Liver (tissue), 9 donors: Measurements from ENCODE around the gene CYB5RL. TPM values are rescaled to one million over a fixed set of nuclear protein-coding genes. Genes with fewer than 3 reads are reported as not detected.

Experiments used
- DNase-seq: peaks from one replicate; pipeline ENCODE4 v3.0.0-alpha.2; 2017; ENCODE audit warnings: low spot score
- H3K27ac ChIP-seq, 2 donors: one replicate each; pipeline ENCODE4 v1.7.0; 2013; ENCODE audit warnings: inconsistent platforms in 2 of 2, low read length in 2 of 2, control low read depth in 1 of 2, low read depth in 1 of 2, mild to moderate bottlenecking in 1 of 2
- H3K27me3 ChIP-seq, 4 donors: one replicate each; pipeline versions ENCODE4 v1.6.1 to v1.7.0; 2013; ENCODE audit warnings: low read length in 3 of 4, inconsistent platforms in 1 of 4, mild to moderate bottlenecking in 1 of 4, moderate library complexity in 1 of 4; ENCODE audit not compliant: control insufficient read depth in 4 of 4, insufficient read depth in 4 of 4
- H3K36me3 ChIP-seq, 4 donors: one replicate each; pipeline versions ENCODE4 v1.6.1 to v1.7.0; 2013; ENCODE audit warnings: low read length in 3 of 4, mild to moderate bottlenecking in 3 of 4, low read depth in 1 of 4, moderate library complexity in 1 of 4; ENCODE audit not compliant: control insufficient read depth in 4 of 4, insufficient read depth in 3 of 4
- H3K4me1 ChIP-seq, 4 donors: one replicate each; pipeline versions ENCODE4 v1.6.1 to v1.7.0; 2013; ENCODE audit warnings: low read length in 3 of 4, mild to moderate bottlenecking in 3 of 4, moderate library complexity in 1 of 4; ENCODE audit not compliant: control insufficient read depth in 4 of 4, insufficient read depth in 4 of 4
- H3K4me3 ChIP-seq, 3 donors: one replicate each; pipeline versions ENCODE4 v1.6.1 to v1.7.0; 2013; ENCODE audit warnings: low read length in 3 of 3, control low read depth in 1 of 3, low read depth in 1 of 3, mild to moderate bottlenecking in 1 of 3
- H3K9ac ChIP-seq, 2 donors: one replicate each; pipeline ENCODE4 v1.7.0; 2013; ENCODE audit warnings: low read length in 2 of 2, mild to moderate bottlenecking in 2 of 2, moderate library complexity in 2 of 2, control low read depth in 1 of 2, low read depth in 1 of 2
- H3K9me3 ChIP-seq, 4 donors: one replicate each; pipeline versions ENCODE4 v1.6.1 to v1.7.0; 2013; ENCODE audit warnings: low read length in 3 of 4; ENCODE audit not compliant: control insufficient read depth in 4 of 4
- EGR1 ChIP-seq, 2 donors: IDR thresholded peaks; 2 replicates each; pipeline ENCODE4 v1.6.1; 2016 to 2018; ENCODE audit warnings: antibody characterized with exemption in 2 of 2, low read depth in 2 of 2
- FOXA1 ChIP-seq: IDR thresholded peaks from 2 replicates; pipeline ENCODE4 v1.6.1; 2016; ENCODE audit warnings: antibody characterized with exemption
- FOXA2 ChIP-seq: IDR thresholded peaks from 2 replicates; pipeline ENCODE4 v1.6.1; 2016; ENCODE audit warnings: antibody characterized with exemption
- GABPA ChIP-seq, 2 donors: IDR thresholded peaks in 1 of 2; conservative IDR thresholded peaks in 1 of 2; 2 replicates each; pipeline ENCODE4 v1.6.1; 2016; ENCODE audit warnings: antibody characterized with exemption in 2 of 2, mild to moderate bottlenecking in 1 of 2, moderate library complexity in 1 of 2
- HNF4A ChIP-seq, 2 donors: conservative IDR thresholded peaks; 2 replicates each; pipeline ENCODE4 v1.6.1; 2016; ENCODE audit warnings: antibody characterized with exemption in 2 of 2, mild to moderate bottlenecking in 2 of 2
- HNF4G ChIP-seq: IDR thresholded peaks from 2 replicates; pipeline ENCODE4 v1.6.1; 2016; ENCODE audit warnings: antibody characterized with exemption
- JUND ChIP-seq, 2 donors: IDR thresholded peaks; 2 replicates each; pipeline ENCODE4 v1.6.1; 2016; ENCODE audit warnings: antibody characterized with exemption in 2 of 2
- MAX ChIP-seq: IDR thresholded peaks from 2 replicates; pipeline ENCODE4 v1.6.1; 2016; ENCODE audit warnings: antibody characterized with exemption
- NR2F2 ChIP-seq: IDR thresholded peaks from 2 replicates; pipeline ENCODE4 v1.6.1; 2016; ENCODE audit warnings: antibody characterized with exemption
- RAD21 ChIP-seq, 2 donors: IDR thresholded peaks; 2 replicates each; pipeline ENCODE4 v1.6.1; 2016; ENCODE audit warnings: antibody characterized with exemption in 2 of 2, mild to moderate bottlenecking in 2 of 2
- RXRA ChIP-seq, 2 donors: IDR thresholded peaks; 2 replicates each; pipeline ENCODE4 v1.6.1; 2017 to 2018; ENCODE audit warnings: antibody characterized with exemption in 2 of 2, mild to moderate bottlenecking in 1 of 2
- SP1 ChIP-seq: IDR thresholded peaks from 2 replicates; pipeline ENCODE4 v1.6.1; 2018; ENCODE audit warnings: antibody characterized with exemption, mild to moderate bottlenecking
- TAF1 ChIP-seq: conservative IDR thresholded peaks from 2 replicates; pipeline ENCODE4 v1.6.1; 2016; ENCODE audit warnings: antibody characterized with exemption, mild to moderate bottlenecking
- YY1 ChIP-seq: IDR thresholded peaks from 2 replicates; pipeline ENCODE4 v1.6.1; 2016; ENCODE audit warnings: antibody characterized with exemption, mild to moderate bottlenecking
- WGBS: extraction: QIAGEN DNeasy Blood & Tissue Kit; methylation state at CpG from one replicate; pipeline ENCODE4 v1.1.7; 2013; 5-methylcytosine and 5-hydroxymethylcytosine counted together
- polyA plus RNA-seq, 2 donors: library from polyadenylated mRNA; stranded (reverse) in 1 of 2; unstranded in 1 of 2; fragments of 200-250 nt in 1 of 2; fragments of >200 nt in 1 of 2; fragmentation: Nextera tagmentation in 1 of 2; extraction: Ambion mirVana in 1 of 2; gene quantifications; one replicate each; pipeline versions ENCODE4 v1.2.1 to v1.2.3, GENCODE V29; 2013 to 2015
- total RNA-seq, 2 donors: library from RNA; depleted of rRNA; stranded (reverse); fragments of >200 nt; gene quantifications; one replicate each; pipeline ENCODE4 v1.2.3, GENCODE V29; 2014
- TF ChIP-seq, protein P1 (sequence below): IDR thresholded peaks from 2 replicates; pipeline ENCODE4 v1.6.1; 2016; ENCODE audit warnings: antibody characterized with exemption, mild to moderate bottlenecking
- TF ChIP-seq, protein P2 (sequence below): IDR thresholded peaks from 2 replicates; pipeline ENCODE4 v1.6.1; 2016; ENCODE audit warnings: antibody characterized with exemption
- TF ChIP-seq, protein P3 (sequence below): fragments of 150-350 bp; IDR thresholded peaks from 2 replicates; pipeline ENCODE4 v1.5.1; 2017; ENCODE audit warnings: improper control_type of control experiment, low read depth, low read length; ENCODE audit not compliant: missing input control
- TF ChIP-seq, protein P4 (sequence below): IDR thresholded peaks from 2 replicates; pipeline ENCODE4 v1.6.1; 2016; ENCODE audit warnings: antibody characterized with exemption
- donor health status: healthy.
- donor health status: healthy.
- donor health status: healthy.
- donor health status: healthy.
- donor health status: healthy.

Gene CYB5RL
- total and polyA plus RNA-seq, 4 donors: 1.5 to 4.5 (median 2.5) TPM

DNA sequence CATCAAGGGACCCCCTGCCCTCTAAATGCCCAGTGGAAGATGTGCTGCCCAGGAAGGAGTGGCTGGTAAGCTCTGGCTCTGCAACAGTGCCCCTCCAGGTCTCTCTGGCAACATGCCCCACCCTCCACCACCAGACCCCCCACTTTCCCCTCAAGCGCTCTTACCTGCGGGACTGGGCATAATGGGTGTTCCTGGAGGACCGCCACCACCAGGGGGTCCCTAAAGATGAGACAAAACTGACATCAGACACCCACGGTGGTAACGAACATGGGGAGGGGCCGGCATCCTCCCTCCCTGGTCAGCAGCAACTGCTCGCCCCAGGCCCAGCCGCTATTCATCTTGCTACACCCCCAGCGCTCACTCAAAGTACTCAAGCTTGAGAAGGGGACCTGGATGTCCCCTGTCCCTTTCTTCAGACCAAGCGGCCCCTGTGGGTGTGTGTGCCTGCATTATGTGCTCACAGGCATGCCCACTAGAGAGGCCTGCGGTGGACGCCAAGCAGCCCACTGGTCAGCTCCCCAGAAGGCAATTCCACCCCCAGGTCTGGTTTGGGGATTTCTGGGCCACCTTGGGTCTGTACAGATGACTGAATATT, 41.0 kb upstream of the CYB5RL start:
- Histone ChIP-seq H3K36me3 (peaks cover 9 to 45% (median 20%) of the 10 kb centered on the region in 4 donors), H3K4me1 (no peaks in the 10 kb centered on the region), H3K27me3 (no peaks in the 10 kb centered on the region), H3K9ac (no peak overlapping the region), H3K4me3 (no peak overlapping the region), H3K9me3 (no peaks in the 10 kb centered on the region), H3K27ac (no peak overlapping the region)
- TF ChIP-seq HNF4G (no peak), HNF4A (conservative IDR thresholded peaks at IDR 0.05) (no peak), MAX (no peak), YY1 (no peak), GABPA (IDR thresholded peaks at IDR 0.05 in 1 of 2, conservative IDR thresholded peaks at IDR 0.05 in 1 of 2) (no peak), EGR1 (IDR thresholded peaks at IDR 0.05; ENCODE audit: low read depth in 2 of 2) (no peak)
- TF ChIP-seq, protein P1, sequence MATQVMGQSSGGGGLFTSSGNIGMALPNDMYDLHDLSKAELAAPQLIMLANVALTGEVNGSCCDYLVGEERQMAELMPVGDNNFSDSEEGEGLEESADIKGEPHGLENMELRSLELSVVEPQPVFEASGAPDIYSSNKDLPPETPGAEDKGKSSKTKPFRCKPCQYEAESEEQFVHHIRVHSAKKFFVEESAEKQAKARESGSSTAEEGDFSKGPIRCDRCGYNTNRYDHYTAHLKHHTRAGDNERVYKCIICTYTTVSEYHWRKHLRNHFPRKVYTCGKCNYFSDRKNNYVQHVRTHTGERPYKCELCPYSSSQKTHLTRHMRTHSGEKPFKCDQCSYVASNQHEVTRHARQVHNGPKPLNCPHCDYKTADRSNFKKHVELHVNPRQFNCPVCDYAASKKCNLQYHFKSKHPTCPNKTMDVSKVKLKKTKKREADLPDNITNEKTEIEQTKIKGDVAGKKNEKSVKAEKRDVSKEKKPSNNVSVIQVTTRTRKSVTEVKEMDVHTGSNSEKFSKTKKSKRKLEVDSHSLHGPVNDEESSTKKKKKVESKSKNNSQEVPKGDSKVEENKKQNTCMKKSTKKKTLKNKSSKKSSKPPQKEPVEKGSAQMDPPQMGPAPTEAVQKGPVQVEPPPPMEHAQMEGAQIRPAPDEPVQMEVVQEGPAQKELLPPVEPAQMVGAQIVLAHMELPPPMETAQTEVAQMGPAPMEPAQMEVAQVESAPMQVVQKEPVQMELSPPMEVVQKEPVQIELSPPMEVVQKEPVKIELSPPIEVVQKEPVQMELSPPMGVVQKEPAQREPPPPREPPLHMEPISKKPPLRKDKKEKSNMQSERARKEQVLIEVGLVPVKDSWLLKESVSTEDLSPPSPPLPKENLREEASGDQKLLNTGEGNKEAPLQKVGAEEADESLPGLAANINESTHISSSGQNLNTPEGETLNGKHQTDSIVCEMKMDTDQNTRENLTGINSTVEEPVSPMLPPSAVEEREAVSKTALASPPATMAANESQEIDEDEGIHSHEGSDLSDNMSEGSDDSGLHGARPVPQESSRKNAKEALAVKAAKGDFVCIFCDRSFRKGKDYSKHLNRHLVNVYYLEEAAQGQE: no peak
- TF ChIP-seq, protein P2, sequence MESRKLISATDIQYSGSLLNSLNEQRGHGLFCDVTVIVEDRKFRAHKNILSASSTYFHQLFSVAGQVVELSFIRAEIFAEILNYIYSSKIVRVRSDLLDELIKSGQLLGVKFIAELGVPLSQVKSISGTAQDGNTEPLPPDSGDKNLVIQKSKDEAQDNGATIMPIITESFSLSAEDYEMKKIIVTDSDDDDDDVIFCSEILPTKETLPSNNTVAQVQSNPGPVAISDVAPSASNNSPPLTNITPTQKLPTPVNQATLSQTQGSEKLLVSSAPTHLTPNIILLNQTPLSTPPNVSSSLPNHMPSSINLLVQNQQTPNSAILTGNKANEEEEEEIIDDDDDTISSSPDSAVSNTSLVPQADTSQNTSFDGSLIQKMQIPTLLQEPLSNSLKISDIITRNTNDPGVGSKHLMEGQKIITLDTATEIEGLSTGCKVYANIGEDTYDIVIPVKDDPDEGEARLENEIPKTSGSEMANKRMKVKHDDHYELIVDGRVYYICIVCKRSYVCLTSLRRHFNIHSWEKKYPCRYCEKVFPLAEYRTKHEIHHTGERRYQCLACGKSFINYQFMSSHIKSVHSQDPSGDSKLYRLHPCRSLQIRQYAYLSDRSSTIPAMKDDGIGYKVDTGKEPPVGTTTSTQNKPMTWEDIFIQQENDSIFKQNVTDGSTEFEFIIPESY: no peak
- DNase-seq: no peak
- 97% methylated on average over 12 of the region's 12 CpGs for WGBS

- peaks cover 9 to 45% (median 23%) of the 10 kb centered on the region in 4 donors for H3K36me3 ChIP-seq
- no peaks in the 10 kb centered on the region for H3K9me3 ChIP-seq
- H3K27ac ChIP-seq: no peak overlapping the region
- DNase-seq: no peak
- no peaks in the 10 kb centered on the region for H3K27me3 ChIP-seq
- 91% methylated on average over 10 of the region's 10 CpGs for WGBS
- no peak overlapping the region for H3K9ac ChIP-seq
- no peaks in the 10 kb centered on the region for H3K4me1 ChIP-seq
- no peak overlapping the region for H3K4me3 ChIP-seq
- TF ChIP-seq FOXA1: no peak
- no peak for TF ChIP-seq SP1
- TF ChIP-seq TAF1: no peak
- TF ChIP-seq, protein P1: no peak
- TF ChIP-seq, protein P3, sequence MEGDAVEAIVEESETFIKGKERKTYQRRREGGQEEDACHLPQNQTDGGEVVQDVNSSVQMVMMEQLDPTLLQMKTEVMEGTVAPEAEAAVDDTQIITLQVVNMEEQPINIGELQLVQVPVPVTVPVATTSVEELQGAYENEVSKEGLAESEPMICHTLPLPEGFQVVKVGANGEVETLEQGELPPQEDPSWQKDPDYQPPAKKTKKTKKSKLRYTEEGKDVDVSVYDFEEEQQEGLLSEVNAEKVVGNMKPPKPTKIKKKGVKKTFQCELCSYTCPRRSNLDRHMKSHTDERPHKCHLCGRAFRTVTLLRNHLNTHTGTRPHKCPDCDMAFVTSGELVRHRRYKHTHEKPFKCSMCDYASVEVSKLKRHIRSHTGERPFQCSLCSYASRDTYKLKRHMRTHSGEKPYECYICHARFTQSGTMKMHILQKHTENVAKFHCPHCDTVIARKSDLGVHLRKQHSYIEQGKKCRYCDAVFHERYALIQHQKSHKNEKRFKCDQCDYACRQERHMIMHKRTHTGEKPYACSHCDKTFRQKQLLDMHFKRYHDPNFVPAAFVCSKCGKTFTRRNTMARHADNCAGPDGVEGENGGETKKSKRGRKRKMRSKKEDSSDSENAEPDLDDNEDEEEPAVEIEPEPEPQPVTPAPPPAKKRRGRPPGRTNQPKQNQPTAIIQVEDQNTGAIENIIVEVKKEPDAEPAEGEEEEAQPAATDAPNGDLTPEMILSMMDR: no peak
- no peak for TF ChIP-seq HNF4A (conservative IDR thresholded peaks at IDR 0.05)
- no peak for TF ChIP-seq RXRA (IDR thresholded peaks at IDR 0.05)
- no peak for TF ChIP-seq YY1
- no peak for TF ChIP-seq FOXA2
- TF ChIP-seq GABPA (IDR thresholded peaks at IDR 0.05 in 1 of 2, conservative IDR thresholded peaks at IDR 0.05 in 1 of 2): no peak
- TF ChIP-seq EGR1 (IDR thresholded peaks at IDR 0.05; ENCODE audit: low read depth in 2 of 2): no peak
- TF ChIP-seq, protein P4, sequence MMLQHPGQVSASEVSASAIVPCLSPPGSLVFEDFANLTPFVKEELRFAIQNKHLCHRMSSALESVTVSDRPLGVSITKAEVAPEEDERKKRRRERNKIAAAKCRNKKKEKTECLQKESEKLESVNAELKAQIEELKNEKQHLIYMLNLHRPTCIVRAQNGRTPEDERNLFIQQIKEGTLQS: no peak
- no peak for TF ChIP-seq RAD21 (IDR thresholded peaks at IDR 0.05)
- TF ChIP-seq, protein P2: no peak
- TF ChIP-seq HNF4G: no peak
- TF ChIP-seq NR2F2: no peak
- no peak for TF ChIP-seq JUND (IDR thresholded peaks at IDR 0.05)
These were observed 39.8 kb upstream of the CYB5RL start for GRCh38 chr1:54239631-54240031.
